ENCODE measurements around the gene MAL.

Gene MAL

DNA sequence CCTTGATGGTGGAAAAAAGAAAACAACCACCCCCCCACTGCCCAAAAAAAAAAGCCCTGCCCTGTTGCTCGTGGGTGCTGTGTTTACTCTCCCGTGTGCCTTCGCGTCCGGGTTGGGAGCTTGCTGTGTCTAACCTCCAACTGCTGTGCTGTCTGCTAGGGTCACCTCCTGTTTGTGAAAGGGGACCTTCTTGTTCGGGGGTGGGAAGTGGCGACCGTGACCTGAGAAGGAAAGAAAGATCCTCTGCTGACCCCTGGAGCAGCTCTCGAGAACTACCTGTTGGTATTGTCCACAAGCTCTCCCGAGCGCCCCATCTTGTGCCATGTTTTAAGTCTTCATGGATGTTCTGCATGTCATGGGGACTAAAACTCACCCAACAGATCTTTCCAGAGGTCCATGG, 28.0 kb downstream of the MAL start:
- H3K27ac ChIP-seq (ENCODE audit: poor library complexity, severe bottlenecking): no peak overlapping the region
- H3K4me1 ChIP-seq (ENCODE audit: insufficient read depth, poor library complexity, severe bottlenecking): peaks cover 4% of the 10 kb centered on the region
- TF ChIP-seq, protein P1, sequence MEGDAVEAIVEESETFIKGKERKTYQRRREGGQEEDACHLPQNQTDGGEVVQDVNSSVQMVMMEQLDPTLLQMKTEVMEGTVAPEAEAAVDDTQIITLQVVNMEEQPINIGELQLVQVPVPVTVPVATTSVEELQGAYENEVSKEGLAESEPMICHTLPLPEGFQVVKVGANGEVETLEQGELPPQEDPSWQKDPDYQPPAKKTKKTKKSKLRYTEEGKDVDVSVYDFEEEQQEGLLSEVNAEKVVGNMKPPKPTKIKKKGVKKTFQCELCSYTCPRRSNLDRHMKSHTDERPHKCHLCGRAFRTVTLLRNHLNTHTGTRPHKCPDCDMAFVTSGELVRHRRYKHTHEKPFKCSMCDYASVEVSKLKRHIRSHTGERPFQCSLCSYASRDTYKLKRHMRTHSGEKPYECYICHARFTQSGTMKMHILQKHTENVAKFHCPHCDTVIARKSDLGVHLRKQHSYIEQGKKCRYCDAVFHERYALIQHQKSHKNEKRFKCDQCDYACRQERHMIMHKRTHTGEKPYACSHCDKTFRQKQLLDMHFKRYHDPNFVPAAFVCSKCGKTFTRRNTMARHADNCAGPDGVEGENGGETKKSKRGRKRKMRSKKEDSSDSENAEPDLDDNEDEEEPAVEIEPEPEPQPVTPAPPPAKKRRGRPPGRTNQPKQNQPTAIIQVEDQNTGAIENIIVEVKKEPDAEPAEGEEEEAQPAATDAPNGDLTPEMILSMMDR (IDR thresholded peaks at IDR 0.05; ENCODE audit: poor library complexity, severe bottlenecking): no peak
- no peaks in the 10 kb centered on the region for H3K9me3 ChIP-seq (ENCODE audit: severe bottlenecking)
- no peak for ATAC-seq (ENCODE audit: low read depth)
- H3K4me3 ChIP-seq (ENCODE audit: severe bottlenecking): no peak overlapping the region
- no peaks in the 10 kb centered on the region for H3K36me3 ChIP-seq (ENCODE audit: low read depth)
- peak; percentile 14 for DNase-seq (ENCODE audit: low spot score)
- H3K27me3 ChIP-seq (ENCODE audit: insufficient read depth, poor library complexity, severe bottlenecking): no peaks in the 10 kb centered on the region

DNA sequence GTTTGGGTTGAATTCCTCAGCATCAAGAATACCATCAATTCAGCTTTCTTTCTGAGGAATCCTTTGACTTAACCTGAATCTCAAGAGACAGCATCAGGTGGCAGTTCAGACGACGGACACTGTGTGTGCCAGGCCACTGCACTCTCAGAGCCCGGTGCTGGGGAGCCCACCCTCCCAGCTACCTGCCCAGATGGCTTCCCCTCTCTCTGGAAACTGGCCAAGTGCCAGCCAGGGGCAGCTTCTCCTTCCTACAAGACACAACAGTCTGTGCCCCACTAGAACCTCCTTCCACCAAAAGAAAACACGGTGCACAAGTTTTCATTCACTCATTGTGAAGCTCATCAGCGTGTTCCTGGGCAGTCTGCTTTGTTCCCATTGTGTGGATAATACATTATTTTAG, 28.5 kb downstream of the MAL start:
- Histone ChIP-seq H3K9me3 (ENCODE audit: severe bottlenecking) (no peaks in the 10 kb centered on the region), H3K27ac (ENCODE audit: poor library complexity, severe bottlenecking) (no peak overlapping the region), H3K4me3 (ENCODE audit: severe bottlenecking) (no peak overlapping the region), H3K36me3 (ENCODE audit: low read depth) (no peaks in the 10 kb centered on the region), H3K4me1 (ENCODE audit: insufficient read depth, poor library complexity, severe bottlenecking) (peaks cover 4% of the 10 kb centered on the region), H3K27me3 (ENCODE audit: insufficient read depth, poor library complexity, severe bottlenecking) (no peaks in the 10 kb centered on the region)
- TF ChIP-seq, protein P1 (IDR thresholded peaks at IDR 0.05; ENCODE audit: poor library complexity, severe bottlenecking): no peak
- DNase-seq (ENCODE audit: low spot score) (peak; percentile 19), ATAC-seq (ENCODE audit: low read depth) (no peak)

DNA sequence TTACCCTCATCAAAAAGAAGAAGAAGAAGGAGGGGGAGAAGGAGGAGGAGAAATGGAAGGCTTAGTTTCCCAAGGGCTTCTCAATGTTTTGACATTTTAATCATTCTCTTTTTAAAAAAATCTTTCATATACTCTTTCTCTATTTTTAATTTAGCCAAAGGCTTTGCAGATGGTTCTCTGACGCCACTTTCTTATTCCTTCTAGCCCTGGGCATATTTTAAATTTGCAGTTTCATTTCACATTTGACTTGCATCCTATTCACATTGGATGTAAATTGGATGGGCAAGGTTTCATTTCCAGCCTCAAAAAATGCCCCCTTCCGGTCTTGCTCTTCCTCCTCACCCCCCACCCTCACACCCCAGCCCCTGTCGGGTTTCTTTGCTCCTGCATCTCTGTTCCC, 29.8 kb downstream of the MAL start:
- Histone ChIP-seq H3K36me3 (ENCODE audit: low read depth) (no peaks in the 10 kb centered on the region), H3K4me3 (ENCODE audit: severe bottlenecking) (no peak overlapping the region), H3K4me1 (ENCODE audit: insufficient read depth, poor library complexity, severe bottlenecking) (peaks cover 4% of the 10 kb centered on the region), H3K27ac (ENCODE audit: poor library complexity, severe bottlenecking) (no peak overlapping the region), H3K27me3 (ENCODE audit: insufficient read depth, poor library complexity, severe bottlenecking) (no peaks in the 10 kb centered on the region), H3K9me3 (ENCODE audit: severe bottlenecking) (no peaks in the 10 kb centered on the region)
- TF ChIP-seq, protein P1 (IDR thresholded peaks at IDR 0.05; ENCODE audit: poor library complexity, severe bottlenecking): no peak
- ATAC-seq (ENCODE audit: low read depth) (no peak), DNase-seq (ENCODE audit: low spot score) (no peak)

DNA sequence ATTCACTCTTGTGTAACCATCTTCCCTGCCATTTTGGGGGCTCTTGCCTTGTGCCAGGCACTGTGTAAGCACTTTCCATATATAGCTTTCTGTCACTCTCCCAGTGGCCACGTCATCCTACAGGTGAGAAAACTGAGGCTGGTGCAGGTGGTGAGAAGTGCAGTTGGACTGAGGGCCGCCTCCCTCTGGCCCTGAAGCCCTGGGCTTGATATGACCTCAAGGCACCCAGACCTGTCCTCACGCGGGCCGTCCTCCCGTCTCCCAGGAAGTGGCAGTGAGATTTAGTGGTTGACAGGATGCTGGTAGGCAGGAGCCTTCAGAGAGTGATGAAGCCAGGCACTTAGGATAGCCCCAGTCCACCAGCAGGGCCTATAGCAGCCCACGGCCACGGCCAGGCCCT, 30.5 kb downstream of the MAL start:
- Histone ChIP-seq H3K27me3 (ENCODE audit: insufficient read depth, poor library complexity, severe bottlenecking) (no peaks in the 10 kb centered on the region), H3K27ac (ENCODE audit: poor library complexity, severe bottlenecking) (no peak overlapping the region), H3K4me1 (ENCODE audit: insufficient read depth, poor library complexity, severe bottlenecking) (peaks cover 4% of the 10 kb centered on the region), H3K9me3 (ENCODE audit: severe bottlenecking) (no peaks in the 10 kb centered on the region), H3K4me3 (ENCODE audit: severe bottlenecking) (no peak overlapping the region), H3K36me3 (ENCODE audit: low read depth) (no peaks in the 10 kb centered on the region)
- TF ChIP-seq, protein P1 (IDR thresholded peaks at IDR 0.05; ENCODE audit: poor library complexity, severe bottlenecking): no peak
- no peak for DNase-seq (ENCODE audit: low spot score)
- no peak for ATAC-seq (ENCODE audit: low read depth)

DNA sequence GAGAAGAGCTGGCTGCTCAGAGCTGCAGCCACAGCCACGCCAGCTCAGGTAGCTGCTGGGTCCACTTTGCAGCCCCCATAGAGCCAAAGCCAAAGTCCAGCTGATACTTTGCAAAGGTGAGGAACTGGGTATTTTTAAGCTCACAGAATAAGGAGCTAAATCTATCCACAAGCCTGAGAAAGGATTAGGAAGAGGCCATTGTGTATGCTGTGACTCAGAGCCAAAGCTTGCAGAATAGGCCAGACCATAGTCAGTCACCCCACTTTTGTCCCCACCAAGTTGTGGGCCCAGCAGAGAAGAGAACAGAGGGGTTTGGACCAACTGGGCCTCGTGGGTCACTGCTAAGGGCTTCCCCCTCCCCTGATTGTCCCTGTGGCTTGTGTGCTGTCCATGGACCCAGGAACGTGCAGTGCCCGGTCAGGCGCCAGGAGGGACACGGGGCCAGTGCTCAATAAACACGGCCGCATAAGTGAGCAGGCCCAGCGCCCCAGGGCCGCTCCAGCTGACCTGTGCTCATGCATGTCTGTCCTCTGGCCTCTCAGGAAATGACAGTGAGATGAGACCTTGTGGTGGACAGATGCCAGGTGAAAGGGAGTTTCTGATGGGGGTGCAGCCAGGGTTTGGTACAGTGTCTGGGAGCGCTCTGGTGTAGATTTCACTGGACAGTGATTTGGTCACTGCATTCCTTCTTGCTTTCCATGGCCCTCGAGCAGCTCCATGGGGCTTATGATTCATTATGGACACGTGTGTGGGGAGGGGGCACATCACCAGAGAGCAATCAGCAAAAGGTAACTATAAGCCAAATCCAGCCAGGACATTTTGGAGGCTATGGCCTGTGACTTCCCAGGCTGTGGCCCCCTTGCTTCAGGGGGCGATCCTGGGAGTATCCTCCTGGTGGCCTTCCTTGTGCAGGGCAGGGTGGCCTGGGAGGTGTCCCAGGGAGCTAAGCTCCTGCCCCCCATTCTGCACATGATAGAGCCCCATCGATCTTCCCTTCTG, 31.3 kb downstream of the MAL start:
- ATAC-seq (ENCODE audit: low read depth) (no peak; the same call in 2 of the 3 replicates), DNase-seq (ENCODE audit: low spot score) (no peak)
- Histone ChIP-seq H3K4me1 (ENCODE audit: insufficient read depth, poor library complexity, severe bottlenecking) (peaks cover 4% of the 10 kb centered on the region), H3K27me3 (ENCODE audit: insufficient read depth, poor library complexity, severe bottlenecking) (no peaks in the 10 kb centered on the region), H3K4me3 (ENCODE audit: severe bottlenecking) (no peak overlapping the region), H3K27ac (ENCODE audit: poor library complexity, severe bottlenecking) (no peak overlapping the region), H3K9me3 (ENCODE audit: severe bottlenecking) (no peaks in the 10 kb centered on the region), H3K36me3 (ENCODE audit: low read depth) (no peaks in the 10 kb centered on the region)
- TF ChIP-seq, protein P1 (IDR thresholded peaks at IDR 0.05; ENCODE audit: poor library complexity, severe bottlenecking): no peak

All from RWPE2 (cell line).